Measurements from ENCODE around the gene PKP2. TPM values are rescaled to one million over a fixed set of nuclear protein-coding genes. Genes with fewer than 3 reads are reported as not detected.
"Not testable (repeated sequence)": the region's sequence is repeated elsewhere in the genome, so short reads cannot be mapped to it uniquely, and the experiment has no call there.

The PKP2 gene
- total RNA-seq, 2 experiments from 2014 or later = 0.36 TPM; not detected in 1

DNA sequence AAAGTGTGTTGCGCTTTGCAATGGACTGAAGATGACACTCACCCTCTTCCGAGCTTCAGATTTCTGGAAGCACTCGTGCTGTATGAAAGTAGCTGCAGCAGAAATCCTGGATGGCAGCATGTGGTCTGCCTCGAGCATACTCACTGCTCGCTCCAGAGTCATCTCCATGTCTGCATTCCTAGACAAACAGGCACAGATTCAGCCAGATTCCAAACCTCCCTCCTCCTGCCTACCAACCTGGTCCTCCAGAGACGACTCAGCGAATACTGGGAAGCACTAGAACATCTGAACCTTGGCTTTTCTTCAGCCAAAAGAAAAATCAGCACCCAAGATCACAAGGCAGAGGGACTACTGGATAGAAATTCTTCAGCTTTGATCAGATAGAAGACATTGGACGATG lies 27.7 kb downstream of the PKP2 start:
- H3K36me3 Mint-ChIP-seq = no peaks in the 10 kb centered on the region
- H3K27ac Mint-ChIP-seq = no peak overlapping the region
- H3K4me1 Mint-ChIP-seq = no peaks in the 10 kb centered on the region
- peaks cover 2% of the 10 kb centered on the region for H3K27me3 Mint-ChIP-seq
- DNase-seq (no peak), ATAC-seq (ENCODE audit: low read depth) (no peak)
- no peak overlapping the region for H3K4me3 Mint-ChIP-seq
- POLR2A ChIA-PET = no interaction called here
- H3K9me3 Mint-ChIP-seq = no peaks in the 10 kb centered on the region

DNA sequence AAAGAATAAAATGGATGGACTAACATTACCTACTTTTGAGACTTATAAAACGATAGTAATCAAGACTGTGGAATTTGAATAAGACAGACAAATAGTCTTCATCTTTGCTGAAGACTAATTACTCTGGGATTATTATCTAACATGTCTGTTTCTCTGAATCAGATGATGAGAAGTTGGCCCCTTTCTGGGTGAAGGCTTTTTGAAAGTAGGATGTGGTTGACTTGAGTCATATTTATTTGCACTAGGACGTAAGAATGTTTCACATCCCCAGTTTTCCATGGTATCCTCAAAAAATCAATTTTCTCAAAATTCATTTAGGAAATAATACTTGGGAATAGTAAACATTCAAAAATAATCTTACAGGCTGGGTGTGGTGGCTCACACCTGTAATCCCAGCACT lies 31.8 kb downstream of the PKP2 start:
- no peak overlapping the region for H3K27ac Mint-ChIP-seq
- no peaks in the 10 kb centered on the region for H3K27me3 Mint-ChIP-seq
- ATAC-seq (ENCODE audit: low read depth) (no peak), DNase-seq (no peak)
- no peaks in the 10 kb centered on the region for H3K4me1 Mint-ChIP-seq
- H3K36me3 Mint-ChIP-seq = no peaks in the 10 kb centered on the region
- H3K9me3 Mint-ChIP-seq = no peaks in the 10 kb centered on the region
- POLR2A ChIA-PET = no interaction called here
- H3K4me3 Mint-ChIP-seq = no peak overlapping the region

DNA sequence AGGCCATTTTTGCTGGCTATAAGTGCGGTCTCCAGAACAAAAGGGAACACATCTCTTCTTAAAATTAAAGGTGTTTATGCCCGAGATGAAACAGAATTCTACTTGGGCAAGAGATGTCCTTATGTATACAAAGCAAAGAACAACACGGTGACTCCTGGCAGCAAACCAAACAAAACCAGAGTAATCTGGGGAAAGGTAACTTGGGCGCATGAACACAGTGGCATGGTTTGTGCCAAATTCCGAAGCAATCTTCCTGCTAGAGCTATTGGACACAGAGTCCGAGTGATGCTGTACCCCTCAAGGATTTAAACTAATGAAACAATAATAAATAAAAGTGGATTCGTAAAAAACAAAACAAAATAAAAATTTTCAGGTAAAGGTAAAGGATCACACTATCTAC lies 33.4 kb downstream of the PKP2 start:
- ATAC-seq (ENCODE audit: low read depth) (no peak), DNase-seq (no peak)
- H3K27me3 Mint-ChIP-seq = no peaks in the 10 kb centered on the region
- no peaks in the 10 kb centered on the region for H3K9me3 Mint-ChIP-seq
- POLR2A ChIA-PET = no interaction called here
- H3K27ac Mint-ChIP-seq = no peak overlapping the region
- no peaks in the 10 kb centered on the region for H3K36me3 Mint-ChIP-seq
- H3K4me1 Mint-ChIP-seq = no peaks in the 10 kb centered on the region
- no peak overlapping the region for H3K4me3 Mint-ChIP-seq

DNA sequence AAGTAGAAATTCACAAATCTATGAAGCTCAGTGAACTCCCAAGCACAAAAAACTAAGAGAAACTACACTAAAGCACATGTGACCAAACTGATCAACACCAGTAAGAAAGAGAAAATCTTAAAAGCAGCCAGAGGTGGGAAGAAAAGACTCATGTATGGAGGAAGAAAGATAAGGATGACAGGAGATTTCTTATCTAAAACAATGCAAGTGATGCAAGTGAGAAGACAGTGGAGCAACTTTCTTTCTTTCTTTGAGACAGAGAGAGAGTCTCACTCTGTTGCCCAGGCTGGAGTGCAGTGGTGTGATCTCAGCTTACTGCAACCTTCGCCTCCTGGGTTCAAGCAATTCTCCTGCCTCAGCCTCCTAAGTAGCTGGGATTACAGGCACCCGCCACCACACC lies 34.9 kb downstream of the PKP2 start:
- H3K4me3 Mint-ChIP-seq; H3K27me3 Mint-ChIP-seq; POLR2A ChIA-PET; ATAC-seq (ENCODE audit: low read depth); H3K27ac Mint-ChIP-seq; H3K4me1 Mint-ChIP-seq; H3K36me3 Mint-ChIP-seq; DNase-seq; H3K9me3 Mint-ChIP-seq: not testable (repeated sequence)

DNA sequence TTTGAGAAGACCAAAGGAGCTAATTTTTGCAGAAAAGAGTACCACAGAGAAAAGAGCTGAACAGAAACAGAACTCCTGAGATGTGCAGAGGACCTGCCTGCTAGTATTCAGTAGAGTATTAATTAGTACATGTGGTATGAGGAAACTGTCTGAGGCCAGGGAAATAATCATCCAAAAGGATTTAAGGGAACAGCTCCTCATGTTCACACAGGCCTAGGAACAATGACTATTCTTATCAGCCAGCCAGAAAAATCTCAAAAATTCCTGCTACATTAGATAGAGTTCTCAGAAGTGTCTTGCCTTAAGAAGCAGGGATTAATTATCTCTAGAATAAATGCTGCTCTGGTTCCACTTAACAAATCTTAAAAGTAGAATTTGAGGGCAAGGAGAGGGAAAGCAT lies 36.4 kb downstream of the PKP2 start:
- Mint-ChIP-seq H3K9me3 (no peaks in the 10 kb centered on the region), H3K4me3 (no peak overlapping the region), H3K4me1 (no peaks in the 10 kb centered on the region), H3K27me3 (no peaks in the 10 kb centered on the region), H3K36me3 (no peaks in the 10 kb centered on the region), H3K27ac (no peak overlapping the region)
- no peak for ATAC-seq (ENCODE audit: low read depth)
- POLR2A ChIA-PET = no interaction called here
- DNase-seq = no peak

DNA sequence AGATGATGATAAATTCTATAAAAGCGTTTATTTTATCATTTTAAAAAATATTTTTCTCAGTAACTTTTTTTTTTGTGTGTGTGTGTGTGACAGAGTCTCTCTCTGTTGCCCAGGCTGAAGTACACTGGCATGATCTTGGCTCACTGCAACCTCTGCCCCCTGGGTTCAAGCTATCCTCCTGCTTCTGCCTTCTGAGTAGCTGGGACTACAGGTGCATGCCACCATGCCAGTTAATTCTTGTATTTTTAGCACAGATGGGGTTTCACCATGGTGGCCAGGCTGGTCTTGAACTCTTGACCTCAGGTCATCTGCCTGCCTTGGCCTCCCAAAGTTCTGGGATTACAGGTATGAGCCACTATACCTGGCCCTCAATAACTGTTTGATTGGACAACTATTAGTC lies 37.2 kb downstream of the PKP2 start:
- Mint-ChIP-seq H3K27me3 (no peaks in the 10 kb centered on the region), H3K9me3 (no peaks in the 10 kb centered on the region), H3K36me3 (no peaks in the 10 kb centered on the region), H3K4me1 (no peaks in the 10 kb centered on the region), H3K27ac (no peak overlapping the region), H3K4me3 (no peak overlapping the region)
- ATAC-seq (ENCODE audit: low read depth) (no peak), DNase-seq (no peak)
- POLR2A ChIA-PET = no interaction called here

DNA sequence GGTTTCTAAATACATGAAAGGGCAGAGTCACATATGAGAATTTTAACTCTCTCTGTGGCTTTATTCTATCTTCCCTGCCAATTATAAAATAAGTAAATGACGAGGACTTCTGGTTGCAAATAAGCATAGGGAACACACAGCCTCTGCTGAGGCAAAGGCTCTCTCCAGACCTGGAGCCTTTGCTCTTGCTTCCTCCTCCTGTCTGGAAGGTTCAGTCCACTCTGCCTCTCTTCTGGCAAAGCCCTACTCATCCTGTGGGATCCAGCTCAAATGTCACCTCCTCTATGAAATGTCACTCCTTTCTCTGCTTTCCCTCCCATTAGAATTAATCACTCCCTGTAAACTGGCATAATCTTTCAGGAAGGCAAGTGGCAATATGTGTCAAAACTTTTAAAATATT lies 41.9 kb downstream of the PKP2 start:
- POLR2A ChIA-PET = no interaction called here
- ATAC-seq (ENCODE audit: low read depth) = no peak
- Mint-ChIP-seq H3K27ac (no peak overlapping the region), H3K4me1 (no peaks in the 10 kb centered on the region), H3K4me3 (no peak overlapping the region), H3K27me3 (no peaks in the 10 kb centered on the region), H3K36me3 (no peaks in the 10 kb centered on the region), H3K9me3 (no peaks in the 10 kb centered on the region)
- no peak for DNase-seq

DNA sequence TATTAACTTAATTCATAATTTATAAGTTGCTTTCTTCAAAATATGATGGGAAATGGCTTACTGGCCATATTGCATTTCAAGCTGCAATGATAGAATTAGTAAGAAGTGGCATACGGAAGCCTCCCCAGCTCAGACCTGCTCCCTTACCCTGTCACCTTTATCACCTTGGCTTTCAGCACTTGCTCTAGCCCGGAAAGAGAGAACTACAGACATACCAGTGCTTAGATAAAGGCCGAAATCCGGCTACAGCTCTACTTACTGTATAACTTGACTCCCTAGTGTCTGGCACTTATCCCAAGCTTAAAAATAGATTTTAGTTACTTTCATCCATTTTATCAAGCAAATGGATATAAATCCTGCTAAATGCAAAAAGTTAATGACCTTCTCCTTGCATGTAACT lies 42.5 kb downstream of the PKP2 start:
- ATAC-seq (ENCODE audit: low read depth) = no peak
- H3K4me3 Mint-ChIP-seq = no peak overlapping the region
- H3K9me3 Mint-ChIP-seq = no peaks in the 10 kb centered on the region
- no peak overlapping the region for H3K27ac Mint-ChIP-seq
- DNase-seq = no peak
- POLR2A ChIA-PET = no interaction called here
- H3K27me3 Mint-ChIP-seq = no peaks in the 10 kb centered on the region
- no peaks in the 10 kb centered on the region for H3K36me3 Mint-ChIP-seq
- H3K4me1 Mint-ChIP-seq = no peaks in the 10 kb centered on the region

DNA sequence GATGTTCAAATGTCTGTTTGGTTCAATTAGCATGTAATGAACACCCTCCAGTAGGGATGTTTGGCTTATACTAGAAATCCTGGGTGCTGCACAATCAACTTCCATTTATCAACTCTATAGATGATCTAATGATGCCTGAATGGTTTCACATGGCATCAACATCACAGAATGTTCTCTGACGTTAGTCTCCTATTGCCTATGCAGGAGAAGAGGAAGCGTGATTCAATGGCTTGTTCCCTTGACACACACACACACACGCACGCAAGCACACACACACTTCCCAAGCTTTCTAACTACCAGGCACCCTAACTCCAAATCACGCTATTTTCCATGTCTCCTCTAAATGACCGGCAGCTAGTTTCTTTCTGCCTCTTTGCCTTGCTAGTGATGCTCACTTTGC lies 49.3 kb downstream of the PKP2 start:
- Mint-ChIP-seq H3K27ac (no peak overlapping the region), H3K36me3 (no peaks in the 10 kb centered on the region), H3K4me1 (no peaks in the 10 kb centered on the region), H3K9me3 (no peaks in the 10 kb centered on the region), H3K4me3 (no peak overlapping the region), H3K27me3 (peaks cover 5% of the 10 kb centered on the region)
- POLR2A ChIA-PET = no interaction called here
- ATAC-seq (ENCODE audit: low read depth) = no peak
- no peak for DNase-seq

DNA sequence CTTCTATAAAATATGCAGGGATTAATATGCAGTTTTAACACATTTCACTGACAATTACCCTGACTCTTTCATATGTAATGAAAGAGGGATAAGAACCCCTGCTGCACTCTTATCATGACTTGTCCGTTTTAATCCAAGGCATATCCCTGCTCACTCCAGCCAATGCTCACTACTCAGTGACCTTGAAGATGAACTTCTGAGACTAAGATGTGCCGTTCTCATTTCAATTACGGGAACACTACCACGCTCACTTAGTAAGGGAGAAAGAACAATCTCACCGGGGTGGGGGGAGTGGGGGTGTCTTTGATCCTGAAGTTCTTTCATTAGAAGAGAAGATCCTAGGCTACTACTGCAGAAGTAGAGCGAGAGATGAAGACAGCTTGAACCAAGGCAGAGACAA lies 50.5 kb downstream of the PKP2 start:
- ATAC-seq (ENCODE audit: low read depth) (no peak), DNase-seq (no peak)
- H3K4me3 Mint-ChIP-seq = no peak overlapping the region
- peaks cover 5% of the 10 kb centered on the region for H3K27me3 Mint-ChIP-seq
- POLR2A ChIA-PET = no interaction called here
- no peaks in the 10 kb centered on the region for H3K36me3 Mint-ChIP-seq
- H3K27ac Mint-ChIP-seq = no peak overlapping the region
- no peaks in the 10 kb centered on the region for H3K9me3 Mint-ChIP-seq
- no peaks in the 10 kb centered on the region for H3K4me1 Mint-ChIP-seq

DNA sequence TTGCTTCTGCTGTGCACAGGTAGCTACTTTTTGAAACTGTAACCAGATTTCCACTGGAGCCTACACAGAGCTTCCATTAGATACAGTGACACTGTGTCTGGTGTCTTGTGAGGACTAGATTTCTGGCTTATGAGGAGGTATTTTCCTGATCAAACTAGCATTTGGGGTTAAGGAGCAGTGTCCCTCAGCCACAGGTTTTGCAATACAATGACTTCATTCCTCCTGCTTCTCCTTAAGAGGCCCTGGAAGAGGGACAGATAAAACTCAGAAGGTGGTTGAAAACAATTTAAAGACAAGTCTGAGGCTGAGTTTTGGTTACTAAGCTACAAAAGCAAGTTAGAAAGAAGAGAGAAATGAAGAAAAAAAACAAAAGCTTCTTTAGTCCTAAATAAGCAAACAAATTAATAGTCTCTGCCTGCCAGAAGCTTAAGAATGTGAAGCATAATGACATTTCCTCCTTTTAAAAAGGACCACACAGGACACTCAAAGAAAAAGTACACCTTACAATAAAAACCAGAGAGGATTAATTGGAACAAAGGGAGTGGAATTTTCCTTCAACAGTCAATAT lies 53.0 kb downstream of the PKP2 start:
- no peaks in the 10 kb centered on the region for H3K36me3 Mint-ChIP-seq
- peaks cover 5% of the 10 kb centered on the region for H3K27me3 Mint-ChIP-seq
- H3K4me3 Mint-ChIP-seq = no peak overlapping the region
- POLR2A ChIA-PET = no interaction called here
- H3K4me1 Mint-ChIP-seq = no peaks in the 10 kb centered on the region
- no peaks in the 10 kb centered on the region for H3K9me3 Mint-ChIP-seq
- ATAC-seq (ENCODE audit: low read depth) (no peak), DNase-seq (no peak)
- no peak overlapping the region for H3K27ac Mint-ChIP-seq

DNA sequence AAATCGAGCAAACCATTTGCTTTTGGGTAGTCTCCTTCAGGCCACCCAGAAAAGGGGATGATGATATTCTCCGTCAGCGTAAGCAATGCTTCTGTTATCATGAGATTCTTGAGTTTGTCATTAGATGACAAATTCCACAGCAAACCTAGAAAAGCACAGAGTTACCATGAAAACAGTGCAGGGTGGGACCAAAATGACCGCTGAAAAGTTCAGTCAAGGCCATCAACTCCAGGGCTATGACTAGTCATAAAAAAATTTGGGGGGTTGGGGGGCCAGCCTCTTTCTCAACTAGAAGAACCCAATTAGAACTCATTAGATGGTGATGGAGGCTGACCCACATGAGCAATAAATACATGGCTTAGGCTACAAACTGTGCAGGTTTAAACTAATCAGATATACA lies 55.5 kb downstream of the PKP2 start:
- H3K36me3 Mint-ChIP-seq = no peaks in the 10 kb centered on the region
- no peak for ATAC-seq (ENCODE audit: low read depth)

DNA sequence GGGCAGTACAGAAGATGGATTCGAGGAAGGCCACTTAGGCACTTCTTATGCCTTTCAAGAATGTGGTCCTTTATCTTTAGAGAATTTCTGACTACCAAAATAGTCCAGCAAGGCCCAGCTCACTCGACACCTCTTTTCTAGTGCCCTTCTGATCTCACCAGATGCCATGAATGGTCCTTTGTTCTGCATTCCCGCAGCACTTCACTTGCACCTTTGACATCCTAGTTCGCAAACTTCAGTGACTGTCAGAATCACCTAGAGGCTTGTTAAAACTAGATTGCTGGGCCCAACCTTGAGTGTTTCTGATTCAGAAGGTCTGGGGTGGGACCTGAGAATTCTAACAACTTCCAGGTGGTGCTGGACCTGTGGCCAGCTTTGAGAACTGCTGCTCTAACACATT lies 56.7 kb downstream of the PKP2 start:
- Mint-ChIP-seq H3K27ac (no peak overlapping the region), H3K4me3 (no peak overlapping the region), H3K9me3 (no peaks in the 10 kb centered on the region), H3K27me3 (peaks cover 2% of the 10 kb centered on the region), H3K36me3 (no peaks in the 10 kb centered on the region), H3K4me1 (no peaks in the 10 kb centered on the region)
- POLR2A ChIA-PET = no interaction called here
- ATAC-seq (ENCODE audit: low read depth) (no peak), DNase-seq (no peak)

More for the DNA sequence above, 55.5 kb downstream of the PKP2 start:
- no peak overlapping the region for H3K4me3 Mint-ChIP-seq
- H3K27ac Mint-ChIP-seq = no peak overlapping the region
- H3K9me3 Mint-ChIP-seq = no peaks in the 10 kb centered on the region
- no peaks in the 10 kb centered on the region for H3K4me1 Mint-ChIP-seq
- DNase-seq = no peak
- H3K27me3 Mint-ChIP-seq = peaks cover 2% of the 10 kb centered on the region
- POLR2A ChIA-PET = no interaction called here

DNA sequence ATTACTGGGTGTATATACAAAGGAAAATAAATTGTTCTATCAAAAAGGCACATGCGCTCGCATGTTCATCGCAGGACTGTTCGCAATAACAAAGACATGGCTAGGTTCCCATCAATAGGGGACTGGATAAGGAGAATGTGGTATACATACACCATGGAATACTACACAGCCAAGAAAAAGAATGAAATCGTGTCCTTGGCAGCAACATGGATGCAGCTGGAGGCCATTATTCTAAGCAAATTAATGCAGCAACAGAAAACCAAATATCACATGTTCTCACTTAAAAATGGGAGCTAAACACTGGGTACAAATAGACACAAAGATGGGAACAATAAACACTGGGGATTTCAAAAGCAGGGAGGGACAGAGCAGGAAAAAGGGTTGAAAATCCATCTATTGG lies 58.6 kb downstream of the PKP2 start:
- DNase-seq (no peak), ATAC-seq (ENCODE audit: low read depth) (no peak)
- POLR2A ChIA-PET = no interaction called here
- Mint-ChIP-seq H3K27me3 (peaks cover under 1% of the 10 kb centered on the region), H3K4me3 (no peak overlapping the region), H3K4me1 (no peaks in the 10 kb centered on the region), H3K36me3 (no peaks in the 10 kb centered on the region), H3K9me3 (no peaks in the 10 kb centered on the region), H3K27ac (no peak overlapping the region)

DNA sequence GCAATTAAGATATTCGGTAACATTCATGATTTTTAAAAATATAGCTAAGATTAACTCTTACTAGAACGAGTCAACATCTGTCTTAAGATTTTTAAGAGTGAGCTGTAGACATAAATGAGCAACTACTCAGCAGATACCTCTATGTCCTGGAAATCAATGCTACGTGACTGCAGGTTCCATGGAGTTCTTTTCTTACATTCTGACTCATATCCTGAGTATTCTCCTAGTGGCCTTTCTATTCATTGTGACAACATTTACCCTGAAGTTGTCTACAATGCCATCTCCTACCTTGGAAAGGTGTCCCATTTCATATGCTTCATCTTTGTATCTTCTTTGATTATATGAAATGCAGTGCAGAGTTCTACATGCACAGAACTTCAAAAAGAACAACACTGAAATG lies 59.9 kb downstream of the PKP2 start:
- ATAC-seq (ENCODE audit: low read depth) (no peak), DNase-seq (no peak)
- H3K27me3 Mint-ChIP-seq = peaks cover 4% of the 10 kb centered on the region
- no peak overlapping the region for H3K27ac Mint-ChIP-seq
- H3K4me1 Mint-ChIP-seq = no peaks in the 10 kb centered on the region
- no peak overlapping the region for H3K4me3 Mint-ChIP-seq
- no peaks in the 10 kb centered on the region for H3K9me3 Mint-ChIP-seq
- H3K36me3 Mint-ChIP-seq = no peaks in the 10 kb centered on the region
- POLR2A ChIA-PET = no interaction called here

Measured in activated naive CD8-positive, alpha-beta T cell treated with anti-CD3 and anti-CD28 coated beads, Interleukin-2, amount 10 ng/mL, durations not matched to agents 7 days and 5 days (primary cell).